DMS153 treated with DMSO at 0.1 percent for 48 hours (cell line): ENCODE results near the gene TNP1.

Source experiments
- DNase-seq: peaks from one replicate; lab custom pipeline; 2025; ENCODE audit not compliant: unreplicated experiment; lab: John Stamatoyannopoulos, UW

The TNP1 gene

DNA sequence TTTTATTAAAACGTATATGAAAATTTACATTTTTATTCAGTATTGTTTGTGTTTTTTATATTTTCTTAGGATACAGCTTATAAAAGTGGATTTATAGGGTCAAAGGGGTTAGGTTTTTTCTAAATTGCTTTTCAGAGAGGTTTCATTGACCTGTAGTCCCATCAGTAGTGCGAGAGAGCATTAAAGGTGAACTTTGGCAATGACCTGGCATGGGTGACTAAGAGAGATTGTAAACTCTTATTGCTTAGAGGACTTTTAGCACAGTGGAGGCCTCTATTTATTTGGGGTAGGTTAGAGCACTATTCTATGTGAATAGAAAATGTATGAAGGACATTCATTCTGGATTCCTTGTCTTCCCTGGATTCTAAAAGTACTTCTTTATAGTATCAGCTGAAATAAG is 16.0 kb upstream of the TNP1 start:
- DNase-seq, result no peak

- DNase-seq, result no peak
These were observed 13.7 kb upstream of the TNP1 start for GRCh38 chr2:216873573-216873972.

- no peak for DNase-seq
These were observed 12.8 kb upstream of the TNP1 start for GRCh38 chr2:216872624-216873023.

- DNase-seq, result no peak
These were observed 12.2 kb upstream of the TNP1 start for GRCh38 chr2:216872040-216872439.

DNA sequence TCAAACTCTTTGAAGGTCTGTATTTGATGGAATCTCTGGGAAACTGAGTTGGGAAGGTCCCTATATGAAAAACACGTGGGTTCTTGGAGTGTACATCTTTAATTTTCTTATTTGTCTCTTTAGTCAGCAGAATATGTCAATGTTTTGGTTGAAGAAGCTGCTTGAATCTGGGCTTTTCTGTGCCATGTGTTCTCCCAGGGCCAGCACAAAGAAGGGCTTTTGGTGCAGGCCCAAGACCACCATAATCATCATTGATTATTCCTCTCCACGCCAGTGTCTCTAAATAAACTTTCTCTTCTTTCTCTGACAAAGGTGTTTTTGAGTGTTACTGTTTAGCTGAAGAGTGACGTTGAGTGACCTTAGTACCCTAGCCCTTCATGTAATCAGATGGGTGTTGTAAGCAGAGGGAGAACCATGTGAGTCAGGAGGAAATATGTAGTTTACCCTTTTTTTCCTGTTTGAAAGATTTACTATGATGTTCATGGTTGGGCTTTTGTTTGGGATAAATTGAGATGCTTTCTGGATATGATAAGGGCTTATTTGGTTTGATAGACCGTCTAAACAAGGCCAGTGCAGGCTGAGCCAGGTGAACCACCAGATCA is 11.6 kb upstream of the TNP1 start:
- DNase-seq, result no peak

DNA sequence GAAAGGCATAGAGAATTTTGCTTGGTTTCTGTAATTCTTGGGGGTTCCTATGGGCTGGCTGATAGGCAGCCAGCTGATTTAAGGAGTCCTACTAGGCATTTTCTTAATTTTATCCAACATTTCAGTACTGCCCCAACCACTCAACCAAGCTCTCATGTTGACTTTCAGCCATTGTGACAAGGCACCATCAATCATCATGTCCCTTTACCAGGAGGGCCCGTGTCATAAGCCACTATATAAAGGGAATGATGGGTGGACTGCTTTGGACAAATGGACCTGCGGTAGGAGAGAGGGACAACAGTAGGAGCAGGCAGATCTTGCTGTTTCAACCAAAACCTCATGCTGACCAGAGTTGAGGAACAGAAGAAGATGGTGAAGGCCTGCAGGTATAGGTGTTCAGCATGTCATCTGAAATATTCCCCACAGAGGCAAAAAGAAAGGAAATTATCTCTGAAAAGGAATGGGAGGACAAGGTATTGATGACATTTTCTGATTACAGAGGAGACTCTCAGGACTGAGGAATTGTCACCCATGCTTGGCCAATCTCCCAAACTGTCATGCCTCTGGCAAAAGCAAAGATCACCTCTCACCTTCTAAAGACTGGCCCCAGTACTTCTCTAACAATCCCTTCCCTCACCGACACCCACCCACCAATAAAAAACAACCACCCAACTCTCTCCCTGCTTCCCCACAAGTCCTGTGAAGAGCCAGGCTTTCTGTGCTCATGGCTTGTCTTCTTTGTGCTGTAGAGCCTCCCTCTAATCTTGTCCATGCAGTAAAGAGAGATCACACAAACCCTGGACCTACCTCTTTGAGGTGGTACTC is 10.9 kb upstream of the TNP1 start:
- no peak for DNase-seq

DNA sequence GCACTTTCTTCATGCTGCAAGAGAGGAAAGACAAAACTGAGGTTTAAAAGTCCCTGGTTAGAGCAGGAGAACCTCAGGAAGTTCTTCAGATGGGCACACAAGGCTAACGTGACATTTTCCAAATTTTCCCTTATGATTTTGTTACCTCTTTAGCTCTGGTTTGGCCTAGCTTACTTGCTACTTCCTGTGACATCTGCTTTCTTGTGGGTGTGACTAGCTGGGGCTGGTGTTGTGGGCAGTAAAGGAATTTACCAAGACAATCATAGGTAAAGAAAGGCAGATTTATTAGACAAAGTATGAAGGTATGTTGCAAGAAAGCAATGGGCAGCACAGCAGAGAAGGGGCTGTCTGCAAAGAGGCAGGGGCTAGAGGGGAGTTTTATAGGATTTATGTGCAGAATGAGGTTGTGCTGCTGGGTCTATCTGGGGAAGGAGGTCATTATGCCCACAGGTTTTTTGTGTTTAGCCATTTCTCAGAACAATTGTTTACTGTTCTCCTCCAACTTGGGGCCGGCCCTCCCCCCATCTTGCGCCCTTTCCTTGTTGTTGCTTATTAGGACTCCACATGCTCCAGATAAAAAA is 6.7 kb upstream of the TNP1 start:
- DNase-seq, result no peak

DNA sequence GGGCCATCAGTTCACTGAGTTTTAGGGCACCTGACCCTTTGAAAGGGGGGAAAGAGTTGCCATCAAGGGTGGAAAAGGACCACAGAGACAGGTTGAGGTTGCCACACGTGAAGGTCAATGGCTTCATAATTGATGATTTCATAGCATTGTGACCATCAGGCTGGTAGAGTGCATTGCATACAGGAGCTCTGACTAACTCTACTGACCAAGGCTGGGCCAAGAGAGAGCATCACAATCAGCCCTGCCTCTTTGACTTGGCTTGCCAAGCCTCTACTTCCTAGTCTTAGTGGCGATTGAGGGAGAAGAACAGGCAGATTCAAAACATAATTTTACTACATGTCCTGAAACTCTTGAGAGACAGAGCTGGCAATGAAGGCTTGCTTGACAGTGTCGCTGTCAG is 5.8 kb upstream of the TNP1 start:
- no peak for DNase-seq

DNA sequence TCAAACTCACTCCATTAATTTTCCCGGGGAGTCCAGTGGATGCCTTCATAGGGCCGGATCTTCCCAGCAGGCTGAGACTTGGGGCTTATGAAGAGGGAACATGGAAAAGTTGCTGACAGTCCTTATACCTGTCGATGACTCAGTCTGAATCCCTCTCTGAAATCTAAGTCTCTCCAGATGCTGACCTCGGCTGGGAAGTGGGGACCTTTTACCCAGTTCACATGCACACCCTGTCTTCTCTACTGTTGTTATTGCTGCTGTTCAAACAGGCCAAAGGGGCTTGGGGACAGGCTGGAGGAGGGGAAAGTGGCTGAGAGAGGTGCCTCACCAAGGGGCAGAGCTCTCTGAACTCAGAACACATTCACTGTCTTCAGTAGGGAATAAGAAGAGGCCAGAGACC is 4.1 kb upstream of the TNP1 start:
- DNase-seq, result no peak

DNA sequence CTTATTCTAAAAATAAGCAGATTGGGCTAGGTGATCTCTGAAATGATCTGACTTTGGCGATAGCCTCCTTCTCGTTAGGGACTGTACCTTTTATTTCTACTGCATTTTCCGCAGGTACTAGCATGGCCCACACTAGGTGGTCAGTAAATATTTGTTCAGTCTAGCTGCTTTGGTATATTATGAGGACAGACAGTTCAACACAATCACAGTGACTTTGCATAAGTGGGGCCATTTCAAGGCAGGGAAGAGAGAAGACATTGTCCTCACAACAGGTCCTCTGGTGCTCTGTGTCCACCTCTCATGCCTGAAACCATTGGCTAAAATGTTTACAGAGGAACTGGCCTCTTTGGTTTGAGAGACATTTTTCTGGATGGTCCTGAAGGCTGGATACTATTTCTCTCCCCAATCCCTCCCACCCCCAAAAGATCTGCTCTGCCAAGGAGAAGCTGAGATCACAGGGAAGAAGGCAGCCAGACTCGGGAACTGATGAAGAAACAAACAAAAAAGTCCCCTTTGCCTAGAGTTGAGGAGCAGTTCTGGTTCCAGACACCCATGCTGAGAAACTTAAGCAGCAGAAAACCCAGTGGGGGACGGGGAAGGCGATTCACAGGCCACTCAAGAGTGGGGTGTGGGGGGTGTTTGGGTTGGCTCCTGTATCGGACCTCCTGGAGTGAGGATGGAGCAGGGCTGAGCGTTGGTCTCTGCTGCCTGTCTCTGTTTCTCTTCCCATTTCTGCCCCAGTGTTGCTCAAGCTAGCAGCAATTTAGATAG is 2.9 kb upstream of the TNP1 start:
- no peak for DNase-seq

- peak; percentile 24 for DNase-seq
These were observed 718 bp upstream of the TNP1 start for GRCh38 chr2:216860426-216861137.

DNA sequence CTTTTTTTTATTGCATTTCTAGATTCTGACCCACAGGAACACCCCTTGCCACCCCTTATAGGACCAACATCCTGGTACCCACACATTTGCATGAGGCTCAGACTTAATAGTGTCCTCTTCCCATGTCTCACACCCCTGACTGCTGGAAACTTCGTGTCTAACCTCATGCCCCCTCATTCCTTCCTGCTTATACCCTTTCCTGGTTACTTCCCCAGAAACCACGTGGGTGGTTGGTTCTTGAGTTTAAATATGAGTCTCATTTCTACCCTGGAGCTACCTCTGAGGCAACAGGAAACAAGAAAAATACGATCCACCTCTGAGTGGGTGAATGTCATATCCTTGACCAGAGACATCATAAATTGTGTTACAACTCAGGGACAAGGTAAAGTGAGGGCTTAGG is 1.6 kb downstream of the TNP1 start:
- DNase-seq, result no peak

DNA sequence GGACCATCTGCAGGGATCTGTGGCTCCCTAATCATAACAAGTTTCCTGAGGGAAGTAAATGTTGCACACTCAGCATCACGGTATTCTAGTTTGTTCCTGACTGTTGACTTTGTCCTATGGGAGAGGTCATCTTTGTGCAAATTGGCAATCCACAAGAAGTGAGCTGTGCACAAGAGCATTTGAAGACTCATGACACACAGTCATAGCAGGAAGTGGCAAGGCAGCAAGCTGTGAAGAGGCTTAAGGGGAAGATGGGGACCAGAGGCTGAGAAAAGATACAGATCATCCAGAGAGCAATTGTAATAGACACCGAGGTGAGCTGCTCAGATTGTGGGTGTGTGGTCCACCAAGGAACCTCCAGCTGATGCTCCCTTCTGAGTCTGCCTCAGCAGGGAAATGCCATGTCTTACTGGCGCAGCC is 2.7 kb downstream of the TNP1 start:
- no peak for DNase-seq

- no peak for DNase-seq
These were observed 3.3 kb downstream of the TNP1 start for GRCh38 chr2:216856406-216857065.

GRCh38 chr2:216855605-216856004 is 4.3 kb downstream of the TNP1 start:
- DNase-seq, result no peak

DNA sequence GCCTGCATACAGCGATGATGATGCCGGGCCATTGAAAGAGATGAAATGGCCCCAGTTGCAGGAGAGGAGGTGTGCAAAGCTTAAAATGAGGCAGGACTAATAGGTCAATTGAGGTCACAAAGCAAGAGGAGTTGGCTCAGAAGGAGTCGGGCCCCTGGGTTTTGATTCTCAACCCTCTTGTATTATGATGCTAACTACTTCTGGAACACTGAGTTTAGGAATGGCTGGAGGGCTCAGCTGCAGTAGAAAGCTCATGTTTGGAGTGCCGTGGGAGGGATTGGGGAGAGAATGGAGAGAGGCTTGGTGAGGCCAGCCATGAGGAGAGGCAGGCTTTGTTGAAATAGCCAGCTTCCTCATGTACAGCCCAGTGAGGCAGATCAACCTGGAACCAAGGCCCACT is 4.8 kb downstream of the TNP1 start:
- DNase-seq, result no peak

- no peak for DNase-seq
These were observed 8.3 kb downstream of the TNP1 start for GRCh38 chr2:216851486-216852090.

DNA sequence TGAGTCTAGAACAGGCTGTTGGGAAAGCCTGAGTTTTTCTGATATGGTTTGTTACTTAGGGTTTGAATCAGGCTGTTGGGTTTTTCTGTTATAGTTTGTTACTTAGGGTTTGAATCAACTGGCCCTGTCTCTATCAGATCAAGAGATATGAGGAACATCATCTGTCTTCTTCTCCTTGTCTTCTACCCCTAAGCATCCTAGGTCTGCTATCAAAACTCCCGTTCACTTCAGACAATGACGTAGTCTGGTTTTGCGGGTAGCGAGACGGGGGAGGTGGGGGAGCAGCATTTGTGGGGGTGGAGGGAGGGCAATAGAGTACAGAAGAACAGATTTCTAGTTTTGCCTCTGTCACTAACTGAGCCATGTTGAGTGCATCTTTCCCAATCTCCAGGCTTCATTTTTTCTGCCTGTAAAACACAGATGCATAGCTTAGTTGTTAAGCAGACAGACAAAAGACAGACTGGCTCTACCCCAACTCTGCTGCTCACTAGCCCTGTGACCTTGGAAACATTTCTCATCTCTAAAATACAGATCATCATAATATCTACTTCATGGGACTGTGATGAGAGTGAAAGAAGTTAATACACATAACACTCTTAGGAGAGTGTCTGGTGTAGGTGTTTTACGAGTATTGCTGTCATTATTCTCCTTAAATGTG is 9.1 kb downstream of the TNP1 start:
- DNase-seq, result no peak

GRCh38 chr2:216849987-216850386 is 9.9 kb downstream of the TNP1 start:
- peak; percentile 54 for DNase-seq

- DNase-seq, result no peak
These were observed 14.4 kb downstream of the TNP1 start for GRCh38 chr2:216845426-216845825.
